SK-N-SH treated with all-trans-retinoic acid at 6 μM for 48 hours (cell line): ENCODE measurements around the gene SLC16A13.
"Not testable (repeated sequence)": the region's sequence is repeated elsewhere in the genome, so short reads cannot be mapped to it uniquely, and the experiment has no call there.

Source experiments
- ATAC-seq: fragments of 200-7000 bp; cut with Tn5 transposase; 3 replicates; pipeline ENCODE4 v1.9.1; 2020; ENCODE audit warnings: mild to moderate bottlenecking, moderate library complexity
- ARNTL ChIP-seq: fragments of 450-650 bp; formaldehyde crosslinking; IDR thresholded peaks from 2 replicates; pipeline ENCODE4 v1.5.0; 2020; ENCODE audit warnings: low read depth, mild to moderate bottlenecking, moderate library complexity, borderline replicate concordance
- BACH2 ChIP-seq: fragments of 250-450 bp; sonication (Bioruptor Pico); IDR thresholded peaks from 2 replicates; pipeline ENCODE4 v1.9.0; 2021; ENCODE audit warnings: mild to moderate bottlenecking, borderline replicate concordance
- CSDC2 ChIP-seq: fragments of 250-450 bp; sonication (Bioruptor Pico); IDR thresholded peaks from 2 replicates; pipeline ENCODE4 v1.5.0; 2020; ENCODE audit warnings: mild to moderate bottlenecking, moderate library complexity
- CSRNP3 ChIP-seq: fragments of 250-450 bp; sonication (Bioruptor Pico); IDR thresholded peaks from 2 replicates; pipeline ENCODE4 v1.5.1; 2021; ENCODE audit warnings: mild to moderate bottlenecking, moderate library complexity
- ESRRG ChIP-seq: fragments of 250-450 bp; sonication (Bioruptor Pico); IDR thresholded peaks from 2 replicates; pipeline ENCODE4 v1.6.1; 2021; ENCODE audit warnings: mild to moderate bottlenecking
- GLIS3 ChIP-seq: fragments of 250-450 bp; sonication (Bioruptor Pico); IDR thresholded peaks from 2 replicates; pipeline ENCODE4 v1.5.0; 2020; ENCODE audit warnings: mild to moderate bottlenecking, moderate library complexity
- ISL1 ChIP-seq: fragments of 250-450 bp; sonication (Bioruptor Pico); IDR thresholded peaks from 2 replicates; pipeline ENCODE4 v2.1.2; 2022; ENCODE audit warnings: mild to moderate bottlenecking, moderate library complexity
- OSR1 ChIP-seq: fragments of 250-450 bp; sonication (Bioruptor Pico); IDR thresholded peaks from 2 replicates; pipeline ENCODE4 v1.8.0; 2022; ENCODE audit warnings: moderate library complexity, mild to moderate bottlenecking, inconsistent platforms
- PPARA ChIP-seq: fragments of 250-450 bp; sonication (Bioruptor Pico); IDR thresholded peaks from 2 replicates; pipeline ENCODE4 v1.5.0; 2020; ENCODE audit warnings: mild to moderate bottlenecking, borderline replicate concordance
- TCF4 ChIP-seq: fragments of 250-450 bp; sonication (Bioruptor Pico); IDR thresholded peaks from 2 replicates; pipeline ENCODE4 v1.8.0; 2021; ENCODE audit warnings: mild to moderate bottlenecking, moderate library complexity, borderline replicate concordance
- TOX ChIP-seq: fragments of 250-450 bp; sonication (Bioruptor Pico); IDR thresholded peaks from 2 replicates; pipeline ENCODE4 v1.8.0; 2021; ENCODE audit warnings: mild to moderate bottlenecking, moderate library complexity, borderline replicate concordance
- TSHZ2 ChIP-seq: fragments of 250-450 bp; sonication (Bioruptor Pico); IDR thresholded peaks from 2 replicates; pipeline ENCODE4 v1.5.0; 2020; ENCODE audit warnings: mild to moderate bottlenecking, moderate library complexity
- ZC3H10 ChIP-seq: fragments of 250-450 bp; sonication (Bioruptor Pico); IDR thresholded peaks from 2 replicates; pipeline ENCODE4 v1.5.1; 2021; ENCODE audit warnings: mild to moderate bottlenecking, moderate library complexity
- ZFP3 ChIP-seq: fragments of 250-450 bp; sonication (Bioruptor Pico); IDR thresholded peaks from 2 replicates; pipeline ENCODE4 v1.5.0; 2020; ENCODE audit warnings: mild to moderate bottlenecking, moderate library complexity
- ZFP30 ChIP-seq: fragments of 450-650 bp; formaldehyde crosslinking; IDR thresholded peaks from 2 replicates; pipeline ENCODE4 v1.5.0; 2022; ENCODE audit warnings: mild to moderate bottlenecking, moderate library complexity
- ZNF565 ChIP-seq: fragments of 450-650 bp; formaldehyde crosslinking; conservative IDR thresholded peaks from 2 replicates; pipeline ENCODE4 v1.5.0; 2020; ENCODE audit warnings: low read depth, mild to moderate bottlenecking, moderate library complexity
- ZNF70 ChIP-seq: fragments of 450-650 bp; formaldehyde crosslinking; IDR thresholded peaks from 2 replicates; pipeline ENCODE4 v1.5.0; 2020; ENCODE audit warnings: mild to moderate bottlenecking, moderate library complexity
- ZNF8 ChIP-seq: fragments of 450-650 bp; formaldehyde crosslinking; IDR thresholded peaks from 2 replicates; pipeline ENCODE4 v1.5.0; 2020; ENCODE audit warnings: mild to moderate bottlenecking, moderate library complexity
- TF ChIP-seq, protein P1 (sequence below): fragments of 250-450 bp; sonication (Bioruptor Pico); IDR thresholded peaks from 2 replicates; pipeline ENCODE4 v1.8.0; 2021; ENCODE audit warnings: low read depth, mild to moderate bottlenecking, moderate library complexity, borderline replicate concordance
- TF ChIP-seq, protein P2 (sequence below): fragments of 250-450 bp; sonication (Bioruptor Pico); IDR thresholded peaks from 2 replicates; pipeline ENCODE4 v1.5.1; 2020; ENCODE audit warnings: low read depth, mild to moderate bottlenecking, moderate library complexity
- TF ChIP-seq, protein P3 (sequence below): fragments of 250-450 bp; sonication (Bioruptor Pico); IDR thresholded peaks from 2 replicates; pipeline ENCODE4 v1.8.0; 2020; ENCODE audit warnings: mild to moderate bottlenecking, moderate library complexity, borderline replicate concordance

SLC16A13 gene

DNA sequence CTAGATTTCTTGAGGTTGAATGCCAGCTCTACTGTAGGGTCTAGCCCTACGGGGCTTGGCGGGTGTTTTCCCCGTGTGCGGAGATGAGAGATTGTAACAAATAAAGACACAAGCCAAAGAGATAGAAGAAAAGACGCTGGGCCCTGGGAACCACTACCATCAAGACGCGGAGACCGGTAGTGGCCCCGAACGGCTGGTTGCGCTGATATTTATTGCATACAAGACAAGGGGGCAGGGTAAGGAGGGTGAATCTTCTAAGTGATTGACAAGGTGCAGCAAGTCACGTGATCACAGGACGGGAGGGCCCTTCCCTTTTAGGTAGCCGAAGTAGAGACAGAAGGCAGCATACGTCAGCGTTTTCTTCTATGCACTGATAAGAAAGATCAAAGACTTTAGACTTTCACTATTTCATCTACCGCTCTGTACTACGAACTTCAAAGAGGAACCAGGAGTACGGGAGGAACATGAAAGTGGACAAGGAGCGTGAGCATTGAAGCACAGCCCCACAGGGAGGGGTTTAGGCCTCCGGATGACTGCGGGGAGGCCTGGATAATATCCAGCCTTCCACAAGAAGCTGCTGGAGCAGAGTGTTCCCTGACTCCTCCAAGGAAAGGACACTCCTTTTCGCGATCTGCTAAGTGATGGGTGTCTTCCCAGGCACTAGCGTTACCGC is 11.0 kb downstream of the SLC16A13 start:
- ATAC-seq, result not testable (repeated sequence)

DNA sequence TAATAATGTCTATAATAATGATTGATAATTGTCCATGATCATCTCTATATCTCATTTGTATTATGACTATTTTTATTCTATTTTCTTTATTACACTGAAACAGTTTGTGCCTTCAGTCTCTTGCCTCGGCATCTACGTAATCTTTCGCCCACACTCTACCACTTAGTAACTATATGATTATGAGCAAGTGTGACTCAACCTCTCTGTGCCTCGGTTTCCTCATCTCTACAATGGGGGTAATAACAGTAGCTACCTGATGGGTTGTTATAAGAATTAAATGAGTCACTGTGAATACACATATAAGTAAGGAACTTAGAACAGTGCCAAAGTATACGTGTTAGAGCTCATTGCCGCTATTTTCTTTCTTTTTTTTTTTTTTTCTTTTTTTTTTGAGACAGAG is 11.8 kb downstream of the SLC16A13 start:
- TF ChIP-seq TOX (CRISPR knock-in tag) (no peak), ZNF70 (CRISPR knock-in tag) (no peak), ZFP30 (CRISPR knock-in tag) (no peak), ZNF8 (CRISPR knock-in tag) (no peak), OSR1 (CRISPR knock-in tag) (no peak), ARNTL (CRISPR knock-in tag) (no peak), ZFP3 (CRISPR knock-in tag) (no peak), ZC3H10 (no peak), GLIS3 (CRISPR knock-in tag) (no peak), ESRRG (CRISPR knock-in tag) (no peak), BACH2 (CRISPR knock-in tag) (no peak), CSRNP3 (CRISPR knock-in tag) (no peak), ISL1 (CRISPR knock-in tag) (no peak), PPARA (CRISPR knock-in tag) (no peak), CSDC2 (CRISPR knock-in tag) (no peak), ZNF565 (CRISPR knock-in tag) (no peak)
- TF ChIP-seq, protein P1, sequence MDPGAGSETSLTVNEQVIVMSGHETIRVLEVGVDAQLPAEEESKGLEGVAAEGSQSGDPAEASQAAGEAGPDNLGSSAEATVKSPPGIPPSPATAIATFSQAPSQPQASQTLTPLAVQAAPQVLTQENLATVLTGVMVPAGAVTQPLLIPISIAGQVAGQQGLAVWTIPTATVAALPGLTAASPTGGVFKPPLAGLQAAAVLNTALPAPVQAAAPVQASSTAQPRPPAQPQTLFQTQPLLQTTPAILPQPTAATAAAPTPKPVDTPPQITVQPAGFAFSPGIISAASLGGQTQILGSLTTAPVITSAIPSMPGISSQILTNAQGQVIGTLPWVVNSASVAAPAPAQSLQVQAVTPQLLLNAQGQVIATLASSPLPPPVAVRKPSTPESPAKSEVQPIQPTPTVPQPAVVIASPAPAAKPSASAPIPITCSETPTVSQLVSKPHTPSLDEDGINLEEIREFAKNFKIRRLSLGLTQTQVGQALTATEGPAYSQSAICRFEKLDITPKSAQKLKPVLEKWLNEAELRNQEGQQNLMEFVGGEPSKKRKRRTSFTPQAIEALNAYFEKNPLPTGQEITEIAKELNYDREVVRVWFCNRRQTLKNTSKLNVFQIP (CRISPR knock-in tag), result no peak
- TF ChIP-seq, protein P2, sequence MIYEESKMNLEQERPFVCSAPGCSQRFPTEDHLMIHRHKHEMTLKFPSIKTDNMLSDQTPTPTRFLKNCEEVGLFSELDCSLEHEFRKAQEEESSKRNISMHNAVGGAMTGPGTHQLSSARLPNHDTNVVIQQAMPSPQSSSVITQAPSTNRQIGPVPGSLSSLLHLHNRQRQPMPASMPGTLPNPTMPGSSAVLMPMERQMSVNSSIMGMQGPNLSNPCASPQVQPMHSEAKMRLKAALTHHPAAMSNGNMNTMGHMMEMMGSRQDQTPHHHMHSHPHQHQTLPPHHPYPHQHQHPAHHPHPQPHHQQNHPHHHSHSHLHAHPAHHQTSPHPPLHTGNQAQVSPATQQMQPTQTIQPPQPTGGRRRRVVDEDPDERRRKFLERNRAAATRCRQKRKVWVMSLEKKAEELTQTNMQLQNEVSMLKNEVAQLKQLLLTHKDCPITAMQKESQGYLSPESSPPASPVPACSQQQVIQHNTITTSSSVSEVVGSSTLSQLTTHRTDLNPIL (CRISPR knock-in tag), result no peak
- TF ChIP-seq, protein P3, sequence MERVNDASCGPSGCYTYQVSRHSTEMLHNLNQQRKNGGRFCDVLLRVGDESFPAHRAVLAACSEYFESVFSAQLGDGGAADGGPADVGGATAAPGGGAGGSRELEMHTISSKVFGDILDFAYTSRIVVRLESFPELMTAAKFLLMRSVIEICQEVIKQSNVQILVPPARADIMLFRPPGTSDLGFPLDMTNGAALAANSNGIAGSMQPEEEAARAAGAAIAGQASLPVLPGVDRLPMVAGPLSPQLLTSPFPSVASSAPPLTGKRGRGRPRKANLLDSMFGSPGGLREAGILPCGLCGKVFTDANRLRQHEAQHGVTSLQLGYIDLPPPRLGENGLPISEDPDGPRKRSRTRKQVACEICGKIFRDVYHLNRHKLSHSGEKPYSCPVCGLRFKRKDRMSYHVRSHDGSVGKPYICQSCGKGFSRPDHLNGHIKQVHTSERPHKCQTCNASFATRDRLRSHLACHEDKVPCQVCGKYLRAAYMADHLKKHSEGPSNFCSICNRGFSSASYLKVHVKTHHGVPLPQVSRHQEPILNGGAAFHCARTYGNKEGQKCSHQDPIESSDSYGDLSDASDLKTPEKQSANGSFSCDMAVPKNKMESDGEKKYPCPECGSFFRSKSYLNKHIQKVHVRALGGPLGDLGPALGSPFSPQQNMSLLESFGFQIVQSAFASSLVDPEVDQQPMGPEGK (CRISPR knock-in tag), result no peak
- no peak for ATAC-seq

DNA sequence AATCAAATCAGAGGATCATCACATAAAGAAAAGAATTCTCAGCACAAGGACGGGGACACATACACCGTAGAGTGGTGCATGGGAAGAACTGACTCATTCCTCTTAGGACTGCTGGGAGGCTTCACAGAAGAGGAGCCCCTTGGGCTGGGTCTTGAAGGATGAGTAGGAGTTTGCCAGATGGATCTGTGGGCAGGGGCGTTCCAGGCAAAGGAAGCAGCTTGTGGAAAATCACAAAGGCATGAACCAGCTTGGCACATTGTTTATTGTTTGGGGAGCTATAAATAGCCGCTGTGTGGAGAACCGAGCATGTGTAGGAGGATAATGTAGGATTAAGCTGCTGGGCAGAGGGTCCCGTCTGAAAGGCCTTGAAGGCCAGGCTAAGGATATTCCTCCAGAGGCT is 13.2 kb downstream of the SLC16A13 start:
- TF ChIP-seq ESRRG (CRISPR knock-in tag) (no peak), ZFP3 (CRISPR knock-in tag) (peak; percentile 97)
- TF ChIP-seq, all 23 proteins: peak for 1
- ATAC-seq, result no peak

GRCh38 chr17:7050583-7050982 is 14.8 kb downstream of the SLC16A13 start:
- not testable (repeated sequence) for ATAC-seq

- TF ChIP-seq TSHZ2 (CRISPR knock-in tag) (no peak), ZFP3 (CRISPR knock-in tag) (no peak), TCF4 (CRISPR knock-in tag) (no peak), BACH2 (CRISPR knock-in tag) (no peak), ZC3H10 (no peak), CSDC2 (CRISPR knock-in tag) (no peak), ZNF565 (CRISPR knock-in tag) (no peak), ZNF70 (CRISPR knock-in tag) (no peak), ARNTL (CRISPR knock-in tag) (no peak), ZFP30 (CRISPR knock-in tag) (no peak)
- TF ChIP-seq, protein P2 (CRISPR knock-in tag), result no peak
- ATAC-seq, result no peak
Observed at GRCh38 chr17:7056386-7056785, 20.6 kb downstream of the SLC16A13 start.
